Measurements from ENCODE around the gene SOAT1. TPM values are rescaled to one million over a fixed set of nuclear protein-coding genes. Genes with fewer than 3 reads are reported as not detected.
"Not testable (repeated sequence)": the region's sequence is repeated elsewhere in the genome, so short reads cannot be mapped to it uniquely, and the experiment has no call there.

Gene SOAT1
- total and polyA plus RNA-seq, 2 experiments from 2014 or later, result 20.8 to 28.9 TPM

DNA sequence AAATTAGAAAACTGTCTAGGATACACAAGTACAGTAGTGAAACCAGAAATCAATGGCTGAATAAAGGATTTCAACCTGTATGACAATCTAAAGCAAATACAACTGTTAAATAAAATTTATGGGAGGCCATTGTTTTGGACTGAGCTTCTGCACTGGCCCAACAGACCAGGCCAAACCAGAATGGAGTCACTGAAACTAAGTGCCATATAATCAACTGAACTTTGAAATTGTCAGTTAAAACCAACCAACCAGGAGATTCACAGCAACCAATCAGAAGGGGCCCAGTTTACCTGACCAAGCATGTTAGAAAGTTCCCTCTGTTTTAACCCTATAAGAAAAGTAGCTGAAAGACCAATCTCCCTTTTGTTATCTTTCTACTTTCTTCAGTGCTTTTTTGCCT is 30.5 kb upstream of the SOAT1 start:
- Histone ChIP-seq H3K27ac (no peak overlapping the region), H3K36me3 (replicated peaks; ENCODE audit: insufficient read depth, low read depth) (no peaks in the 10 kb centered on the region), H3K4me2 (no peak overlapping the region), H3K9me3 (ENCODE audit: low read depth) (no peaks in the 10 kb centered on the region), H3K27me3 (no peaks in the 10 kb centered on the region), H4K20me1 (ENCODE audit: insufficient read depth, poor library complexity, severe bottlenecking) (no peaks in the 10 kb centered on the region), H3K9me2 (replicated peaks; ENCODE audit: insufficient read depth) (no peaks in the 10 kb centered on the region), H3K79me2 (no peaks in the 10 kb centered on the region), H3K4me1 (ENCODE audit: insufficient read depth) (no peaks in the 10 kb centered on the region), H2AFZ (no peak overlapping the region), H3K4me3 (no peak overlapping the region)
- DNase-seq (ENCODE audit: low spot score), result no peak
- TF ChIP-seq EZH2 (IDR thresholded peaks at IDR 0.05; ENCODE audit: borderline replicate concordance) (no peak), EZH2phosphoT487 (IDR thresholded peaks at IDR 0.05; ENCODE audit: low read depth, severe bottlenecking, unreplicated experiment) (no peak)
- TF ChIP-seq, protein P1, sequence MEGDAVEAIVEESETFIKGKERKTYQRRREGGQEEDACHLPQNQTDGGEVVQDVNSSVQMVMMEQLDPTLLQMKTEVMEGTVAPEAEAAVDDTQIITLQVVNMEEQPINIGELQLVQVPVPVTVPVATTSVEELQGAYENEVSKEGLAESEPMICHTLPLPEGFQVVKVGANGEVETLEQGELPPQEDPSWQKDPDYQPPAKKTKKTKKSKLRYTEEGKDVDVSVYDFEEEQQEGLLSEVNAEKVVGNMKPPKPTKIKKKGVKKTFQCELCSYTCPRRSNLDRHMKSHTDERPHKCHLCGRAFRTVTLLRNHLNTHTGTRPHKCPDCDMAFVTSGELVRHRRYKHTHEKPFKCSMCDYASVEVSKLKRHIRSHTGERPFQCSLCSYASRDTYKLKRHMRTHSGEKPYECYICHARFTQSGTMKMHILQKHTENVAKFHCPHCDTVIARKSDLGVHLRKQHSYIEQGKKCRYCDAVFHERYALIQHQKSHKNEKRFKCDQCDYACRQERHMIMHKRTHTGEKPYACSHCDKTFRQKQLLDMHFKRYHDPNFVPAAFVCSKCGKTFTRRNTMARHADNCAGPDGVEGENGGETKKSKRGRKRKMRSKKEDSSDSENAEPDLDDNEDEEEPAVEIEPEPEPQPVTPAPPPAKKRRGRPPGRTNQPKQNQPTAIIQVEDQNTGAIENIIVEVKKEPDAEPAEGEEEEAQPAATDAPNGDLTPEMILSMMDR (IDR thresholded peaks at IDR 0.05; ENCODE audit: poor library complexity), result no peak

DNA sequence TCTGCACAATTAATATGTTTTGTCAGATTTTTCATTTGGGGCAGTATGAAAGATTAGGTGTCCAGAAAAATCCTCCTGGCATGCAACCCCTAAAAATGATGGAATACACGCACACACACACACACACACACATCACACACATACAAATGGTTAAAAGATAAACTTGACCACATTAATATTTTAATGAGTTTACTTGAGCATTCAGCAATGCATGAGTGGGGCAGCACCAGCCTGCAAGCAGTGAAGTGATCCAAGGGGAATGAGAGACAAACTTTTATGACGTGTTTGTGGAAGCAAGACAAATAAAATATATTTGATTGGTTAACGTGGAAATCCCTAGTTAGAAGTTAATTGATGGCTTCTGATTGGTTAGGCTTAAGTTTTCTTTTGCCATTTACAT is 29.1 kb upstream of the SOAT1 start:
- TF ChIP-seq EZH2phosphoT487 (IDR thresholded peaks at IDR 0.05; ENCODE audit: low read depth, severe bottlenecking, unreplicated experiment) (no peak), EZH2 (IDR thresholded peaks at IDR 0.05; ENCODE audit: borderline replicate concordance) (no peak)
- TF ChIP-seq, protein P1 (IDR thresholded peaks at IDR 0.05; ENCODE audit: poor library complexity), result no peak
- Histone ChIP-seq H3K27me3 (no peaks in the 10 kb centered on the region), H3K36me3 (replicated peaks; ENCODE audit: insufficient read depth, low read depth) (no peaks in the 10 kb centered on the region), H3K79me2 (no peaks in the 10 kb centered on the region), H3K9me3 (ENCODE audit: low read depth) (no peaks in the 10 kb centered on the region), H2AFZ (no peak overlapping the region), H4K20me1 (ENCODE audit: insufficient read depth, poor library complexity, severe bottlenecking) (no peaks in the 10 kb centered on the region), H3K4me3 (no peak overlapping the region), H3K9me2 (replicated peaks; ENCODE audit: insufficient read depth) (no peaks in the 10 kb centered on the region), H3K4me1 (ENCODE audit: insufficient read depth) (no peaks in the 10 kb centered on the region), H3K4me2 (no peak overlapping the region), H3K27ac (no peak overlapping the region)
- no peak for DNase-seq (ENCODE audit: low spot score)
- 54% methylated on average over 3 of the region's 3 CpGs for WGBS (ENCODE audit: low lambda C conversion rate, missing lambda C conversion rate)

DNA sequence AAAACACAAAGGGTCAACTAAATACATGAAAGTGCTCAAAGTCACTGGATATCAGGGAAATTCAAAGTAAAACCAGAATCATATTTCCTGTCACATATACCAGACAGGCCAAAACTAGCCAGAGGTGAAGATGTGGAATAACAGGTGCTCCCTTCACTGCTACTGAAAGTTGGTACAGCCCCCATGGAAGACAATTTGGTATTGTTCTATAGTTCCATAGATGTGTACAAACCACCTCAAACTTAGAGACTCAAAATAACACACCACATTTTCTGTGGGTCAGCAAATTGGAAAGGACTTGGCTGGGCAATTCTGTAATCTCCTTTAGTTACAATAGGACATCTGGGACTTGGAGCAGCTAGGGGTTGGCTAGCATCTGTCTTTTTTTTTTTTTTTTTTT is 24.5 kb upstream of the SOAT1 start:
- DNase-seq (ENCODE audit: low spot score), result no peak
- TF ChIP-seq, protein P1 (IDR thresholded peaks at IDR 0.05; ENCODE audit: poor library complexity), result no peak
- no peak for TF ChIP-seq EZH2 (IDR thresholded peaks at IDR 0.05; ENCODE audit: borderline replicate concordance)
- no peak for TF ChIP-seq EZH2phosphoT487 (IDR thresholded peaks at IDR 0.05; ENCODE audit: low read depth, severe bottlenecking, unreplicated experiment)
- no peaks in the 10 kb centered on the region for H3K9me2 ChIP-seq (replicated peaks; ENCODE audit: insufficient read depth)
- no peaks in the 10 kb centered on the region for H3K79me2 ChIP-seq
- no peaks in the 10 kb centered on the region for H3K4me1 ChIP-seq (ENCODE audit: insufficient read depth)
- H2AFZ ChIP-seq, result no peak overlapping the region
- no peaks in the 10 kb centered on the region for H3K36me3 ChIP-seq (replicated peaks; ENCODE audit: insufficient read depth, low read depth)
- H3K9me3 ChIP-seq (ENCODE audit: low read depth), result no peaks in the 10 kb centered on the region
- no peaks in the 10 kb centered on the region for H4K20me1 ChIP-seq (ENCODE audit: insufficient read depth, poor library complexity, severe bottlenecking)
- no peaks in the 10 kb centered on the region for H3K27me3 ChIP-seq
- H3K27ac ChIP-seq, result no peak overlapping the region
- H3K4me3 ChIP-seq, result no peak overlapping the region
- no peak overlapping the region for H3K4me2 ChIP-seq

DNA sequence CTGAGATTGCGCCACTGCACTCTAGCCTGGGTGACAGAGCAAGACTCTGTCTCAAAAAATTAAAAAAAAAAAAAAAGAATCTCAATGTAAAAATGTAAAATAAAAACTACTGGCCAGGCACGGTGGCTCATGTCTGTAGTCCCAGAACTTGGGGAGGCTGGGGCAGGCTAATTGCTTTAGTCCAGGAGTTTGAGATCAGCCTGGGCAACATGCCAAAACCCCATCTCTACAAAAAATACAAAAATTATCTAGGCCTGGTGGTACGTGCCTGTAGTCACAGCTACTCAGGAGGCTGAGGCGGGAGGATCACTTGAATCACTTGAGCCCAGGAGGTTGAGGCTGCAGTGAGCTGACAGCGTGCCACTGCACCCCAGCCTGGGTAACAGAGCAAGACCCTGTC is 19.2 kb upstream of the SOAT1 start:
- H3K9me2 ChIP-seq (replicated peaks; ENCODE audit: insufficient read depth); H3K4me1 ChIP-seq (ENCODE audit: insufficient read depth); H3K27ac ChIP-seq; H3K27me3 ChIP-seq; DNase-seq (ENCODE audit: low spot score); H3K79me2 ChIP-seq; H4K20me1 ChIP-seq (ENCODE audit: insufficient read depth, poor library complexity, severe bottlenecking); H3K4me3 ChIP-seq; H2AFZ ChIP-seq; H3K36me3 ChIP-seq (replicated peaks; ENCODE audit: insufficient read depth, low read depth); H3K4me2 ChIP-seq; H3K9me3 ChIP-seq (ENCODE audit: low read depth): not testable (repeated sequence)
- 93% methylated on average over 5 of the region's 5 CpGs for WGBS (ENCODE audit: low lambda C conversion rate, missing lambda C conversion rate)

All from hepatocyte (in vitro differentiated cells).